Activated naive CD4-positive, alpha-beta T cell treated with anti-CD3 and anti-CD28 coated beads, Interleukin-2, amount 50 U/mL, for 16 hours (primary cell): ENCODE measurements around the gene MAP1LC3B.

Experiments
- DNase-seq: peaks from one replicate; pipeline ENCODE4 v3.0.0-alpha.2; 2020

The MAP1LC3B gene

DNA sequence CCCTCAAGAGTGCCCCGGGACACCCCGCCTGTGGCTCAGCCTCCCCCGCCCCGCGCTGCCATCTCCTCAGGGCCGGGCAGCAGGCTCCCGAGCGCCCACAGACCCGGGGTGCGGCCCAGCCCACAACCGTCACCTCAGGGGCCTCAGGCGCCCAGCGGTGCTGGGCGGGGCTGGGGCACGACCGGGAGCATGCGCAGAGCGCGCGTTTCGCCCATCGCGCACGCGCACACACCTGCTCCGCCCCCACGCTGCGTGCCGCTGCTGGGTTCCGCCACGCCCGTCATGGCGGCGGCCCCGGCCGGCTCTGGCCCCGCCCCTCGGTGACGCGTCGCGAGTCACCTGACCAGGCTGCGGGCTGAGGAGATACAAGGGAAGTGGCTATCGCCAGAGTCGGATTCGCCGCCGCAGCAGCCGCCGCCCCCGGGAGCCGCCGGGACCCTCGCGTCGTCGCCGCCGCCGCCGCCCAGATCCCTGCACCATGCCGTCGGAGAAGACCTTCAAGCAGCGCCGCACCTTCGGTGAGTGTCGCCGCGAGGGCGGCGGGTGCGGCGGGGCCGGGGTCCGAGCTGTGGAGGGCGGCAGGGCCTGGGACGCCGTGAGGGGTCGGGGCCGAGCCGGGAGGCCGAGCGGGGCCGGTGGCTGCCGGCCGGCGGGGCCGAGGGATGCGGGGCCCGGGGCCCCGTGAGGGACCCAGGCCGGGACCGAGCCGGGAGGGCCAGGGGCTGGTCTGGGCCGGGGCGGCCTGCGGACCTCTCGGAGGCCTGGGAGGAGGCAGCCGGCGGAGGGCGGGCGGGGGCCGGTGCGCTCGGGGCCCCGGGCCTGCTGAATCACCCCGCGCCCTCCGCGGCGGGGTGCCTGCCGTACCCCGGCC, at the start of gene MAP1LC3B:
Gene MAP1LC3B (plus strand): TSS at position 387 of the 871 bp plus-strand sequence. CDS start 92 bp downstream, at position 479.
- peak; percentile 96 for DNase-seq

DNA sequence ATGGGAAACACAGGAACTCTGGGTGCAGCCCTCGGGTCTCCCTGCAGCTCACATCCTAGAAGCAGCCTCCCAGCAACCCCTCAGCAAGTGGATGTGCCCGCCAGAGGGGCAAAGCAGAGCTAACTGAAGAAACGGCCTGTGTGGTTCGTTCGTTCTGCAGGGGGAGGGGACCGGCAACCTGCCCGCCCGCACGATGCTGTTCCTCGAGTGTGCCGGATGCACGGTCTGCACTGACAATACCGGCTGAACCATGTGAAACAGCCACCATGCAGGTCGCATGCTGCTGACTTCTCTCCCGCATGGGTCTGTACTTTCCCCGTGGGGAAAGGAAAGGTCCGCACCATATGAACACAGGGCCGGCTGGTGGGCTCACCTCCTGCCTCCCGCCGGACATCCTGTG, 49.6 kb upstream of the MAP1LC3B start:
- no peak for DNase-seq

DNA sequence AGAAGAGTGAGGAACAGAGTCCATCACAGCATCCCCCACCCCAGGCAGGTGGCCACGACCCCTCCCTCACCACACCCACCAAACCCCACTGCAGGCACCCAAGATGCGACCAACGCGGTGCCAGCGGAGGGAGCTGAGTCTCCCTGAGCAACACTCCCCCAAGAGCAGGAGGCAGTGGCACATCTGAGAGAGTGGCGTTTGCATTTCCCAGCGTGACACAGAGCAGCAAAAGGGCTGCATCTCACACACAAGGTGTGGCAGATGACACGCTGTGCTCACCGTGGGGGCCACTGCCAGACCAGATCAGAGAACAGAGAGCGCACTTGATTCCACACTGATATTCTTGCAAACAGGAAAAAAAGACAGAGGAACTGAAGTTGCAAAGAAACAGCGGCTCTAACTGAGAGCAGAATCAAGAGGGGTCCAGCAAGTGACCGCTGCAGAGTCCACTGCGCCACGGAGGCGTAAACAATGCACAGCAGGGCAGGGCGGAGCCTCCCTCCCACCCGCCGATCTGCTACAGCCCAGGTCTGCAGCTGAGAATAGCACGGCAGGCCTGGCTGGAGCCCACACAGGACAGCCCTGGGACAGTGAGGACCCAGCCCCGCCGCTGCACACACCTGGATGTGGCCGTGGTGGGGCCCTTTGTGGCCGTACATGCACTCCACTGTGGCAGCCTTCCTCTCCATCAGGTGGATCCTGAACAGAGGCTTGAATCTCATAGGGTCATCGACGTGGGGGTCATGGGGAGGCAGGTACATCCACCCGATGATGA, 49.0 kb upstream of the MAP1LC3B start:
- no peak for DNase-seq

DNA sequence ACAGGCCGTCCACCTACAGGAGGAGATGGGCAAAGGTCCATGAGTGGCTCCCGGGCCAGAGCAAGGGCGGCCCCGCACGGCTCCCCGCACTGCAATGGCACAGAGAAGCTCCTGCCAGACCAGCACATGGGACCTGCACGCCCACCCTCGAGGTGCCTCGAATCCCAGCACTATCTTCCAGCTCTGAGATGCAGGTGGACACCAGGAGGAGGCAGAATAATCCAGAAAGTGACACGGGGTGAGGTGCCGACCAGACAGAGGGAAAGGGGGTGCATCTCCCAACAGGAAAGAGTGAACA, 48.4 kb upstream of the MAP1LC3B start:
- no peak for DNase-seq

DNA sequence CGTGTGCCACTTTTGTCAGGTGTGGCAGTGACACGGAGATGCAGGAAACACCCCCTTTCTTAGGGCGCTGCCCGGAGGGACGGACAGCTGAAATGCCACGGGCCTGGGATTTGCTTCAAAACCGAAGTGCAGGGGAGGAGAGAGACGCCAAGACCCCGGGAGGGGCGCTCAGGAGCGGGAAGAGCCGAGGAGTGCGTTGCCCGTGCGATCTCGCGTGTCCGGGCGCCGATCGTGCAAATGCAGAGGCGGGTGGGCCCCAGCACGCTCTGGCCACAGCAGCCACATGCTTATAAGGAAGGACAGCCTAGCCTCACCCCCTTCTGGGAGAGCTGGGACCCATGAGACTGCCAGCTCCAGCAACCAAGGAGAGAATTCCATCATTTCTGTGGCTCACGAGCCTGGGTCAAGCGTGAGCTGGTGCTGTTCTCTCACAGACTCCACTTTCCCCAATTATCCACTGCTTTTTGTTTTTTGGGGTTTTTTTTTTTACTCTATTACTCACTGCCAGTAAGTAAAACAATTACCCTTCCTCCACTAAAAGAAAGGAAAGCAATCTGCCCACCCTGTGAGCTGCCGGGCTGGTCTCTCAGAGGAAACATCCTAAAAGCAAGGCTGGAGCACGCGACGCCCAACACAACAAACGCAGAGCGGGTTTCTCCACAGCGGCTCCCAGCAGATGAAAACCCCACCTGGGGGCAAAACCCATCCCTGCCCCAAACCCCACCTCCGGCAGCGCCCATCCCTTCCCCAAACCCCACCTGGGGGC, 47.8 kb upstream of the MAP1LC3B start:
- DNase-seq, result no peak

DNA sequence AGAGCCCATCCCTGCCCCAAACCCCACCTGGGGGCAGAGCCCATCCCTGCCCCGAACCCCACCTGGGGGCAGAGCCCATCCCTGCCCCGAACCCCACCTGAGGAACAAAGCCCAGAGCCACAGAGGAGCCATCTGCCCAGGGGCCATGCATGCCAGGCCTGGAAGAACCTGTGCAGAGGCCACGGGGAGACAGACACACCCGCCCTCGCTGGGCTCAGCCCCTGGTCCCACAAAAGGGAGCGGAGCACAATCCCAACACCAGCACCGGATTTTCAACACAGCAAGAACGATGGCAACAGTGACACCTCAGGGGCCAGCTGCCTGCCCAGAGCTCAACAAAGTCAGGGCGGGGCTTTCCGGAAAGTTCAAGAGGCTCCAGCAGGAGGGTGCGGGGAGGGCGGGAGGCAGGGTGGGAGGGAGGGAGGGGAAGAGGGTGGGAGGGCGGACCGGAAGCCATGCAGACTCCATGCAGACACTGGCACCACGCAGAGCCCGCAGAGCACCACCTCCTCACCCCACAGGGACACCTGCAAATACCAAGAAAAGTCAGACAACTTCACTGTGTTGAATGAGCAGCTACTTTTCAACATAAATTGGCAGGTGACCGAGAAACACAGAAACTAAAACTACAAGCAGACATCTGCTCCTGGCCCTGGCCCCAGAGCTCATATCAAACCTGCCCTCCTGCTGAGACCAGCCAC, 47.1 kb upstream of the MAP1LC3B start:
- peak; percentile 45 for DNase-seq

DNA sequence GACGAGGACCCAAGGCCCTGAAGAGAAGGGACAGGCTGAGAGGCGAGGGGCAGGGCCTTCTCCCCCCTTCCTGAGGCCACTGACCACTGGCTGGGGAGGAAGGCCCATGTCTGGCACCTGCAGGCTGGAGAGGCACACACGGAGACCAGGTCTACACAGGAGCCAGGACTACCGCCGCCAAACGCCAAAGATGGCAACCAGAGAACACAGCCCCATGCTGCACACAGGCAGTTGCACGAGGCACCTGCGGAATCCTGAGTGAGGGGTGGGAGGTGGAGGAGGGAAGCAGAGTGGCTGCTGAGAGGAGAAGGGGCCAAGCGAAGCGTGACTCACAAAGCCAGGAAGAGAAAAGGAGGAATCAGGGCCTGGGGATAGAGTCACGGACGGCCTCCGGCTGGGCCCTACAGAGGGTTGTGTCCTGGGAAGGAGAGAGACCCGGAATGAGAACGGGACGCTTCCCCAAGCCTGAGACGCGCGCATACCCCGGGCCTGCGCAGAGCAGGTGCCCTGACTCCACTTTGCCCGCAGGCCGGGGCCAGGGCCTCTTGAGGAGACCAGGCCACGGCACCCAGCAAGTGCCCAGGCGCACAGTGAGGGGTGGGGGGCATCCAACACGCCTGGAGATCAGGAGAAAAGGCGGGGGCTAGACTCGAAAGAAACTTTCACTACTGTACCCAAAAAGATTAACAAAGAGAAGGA, 46.3 kb upstream of the MAP1LC3B start:
- no peak for DNase-seq

DNA sequence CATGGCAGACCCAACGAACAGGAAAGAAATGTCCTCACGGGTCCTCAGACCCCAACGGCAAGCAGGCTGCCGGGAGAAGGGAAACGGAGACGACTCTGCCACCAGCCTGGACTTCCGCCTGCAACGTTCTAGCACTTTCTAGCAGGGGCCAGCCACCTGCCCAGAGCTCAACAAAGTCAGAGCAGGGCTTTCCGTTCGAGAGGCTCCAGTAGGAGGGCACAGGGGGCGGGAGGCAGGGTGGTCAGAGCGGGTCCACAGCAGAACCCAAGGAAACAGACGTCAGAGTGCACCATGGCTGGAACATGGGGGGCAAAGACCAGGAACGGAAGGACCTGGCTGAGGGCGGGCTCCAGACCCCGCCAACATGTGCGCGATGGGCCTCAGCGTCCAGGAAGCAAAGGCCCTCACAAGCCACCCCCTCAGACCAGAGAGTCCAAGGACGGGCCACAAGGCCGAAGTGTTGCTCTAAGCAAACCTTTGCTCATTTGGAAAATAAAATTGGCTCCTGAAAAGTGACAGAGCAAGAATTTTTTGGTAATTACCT, 45.5 kb upstream of the MAP1LC3B start:
- DNase-seq, result no peak

DNA sequence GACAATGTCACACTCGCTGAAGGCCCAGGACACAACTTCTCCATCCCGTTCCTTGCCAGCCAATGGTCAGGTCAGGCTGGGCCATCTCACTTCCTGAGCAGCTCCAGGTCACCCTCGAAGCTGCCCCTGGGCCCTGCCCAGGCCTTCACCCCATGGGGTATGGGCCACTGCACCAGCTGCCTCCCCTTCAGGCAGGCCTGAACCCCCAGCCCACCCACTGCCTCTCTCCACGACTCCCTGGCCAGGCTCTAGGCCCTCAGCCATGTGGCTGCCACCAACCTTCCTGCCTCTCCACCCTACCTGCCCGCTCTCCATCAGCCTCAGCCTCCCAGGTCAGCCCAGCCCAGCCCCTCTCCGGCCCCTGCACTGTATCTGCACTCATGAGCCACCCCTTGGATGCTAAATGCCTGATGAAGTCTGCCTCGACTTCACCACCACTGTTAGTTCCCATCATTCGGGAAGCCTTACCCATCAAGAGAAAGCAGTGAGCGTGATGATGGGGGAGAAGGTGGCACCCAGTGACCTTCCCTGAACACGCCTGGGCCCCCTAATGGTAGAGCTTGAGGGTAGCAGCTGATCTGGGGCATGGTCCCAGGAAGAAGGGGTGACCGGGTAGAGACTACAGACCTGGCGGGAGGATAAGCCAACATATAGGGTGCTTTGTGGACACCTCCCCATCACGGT, 44.1 kb upstream of the MAP1LC3B start:
- DNase-seq, result no peak

DNA sequence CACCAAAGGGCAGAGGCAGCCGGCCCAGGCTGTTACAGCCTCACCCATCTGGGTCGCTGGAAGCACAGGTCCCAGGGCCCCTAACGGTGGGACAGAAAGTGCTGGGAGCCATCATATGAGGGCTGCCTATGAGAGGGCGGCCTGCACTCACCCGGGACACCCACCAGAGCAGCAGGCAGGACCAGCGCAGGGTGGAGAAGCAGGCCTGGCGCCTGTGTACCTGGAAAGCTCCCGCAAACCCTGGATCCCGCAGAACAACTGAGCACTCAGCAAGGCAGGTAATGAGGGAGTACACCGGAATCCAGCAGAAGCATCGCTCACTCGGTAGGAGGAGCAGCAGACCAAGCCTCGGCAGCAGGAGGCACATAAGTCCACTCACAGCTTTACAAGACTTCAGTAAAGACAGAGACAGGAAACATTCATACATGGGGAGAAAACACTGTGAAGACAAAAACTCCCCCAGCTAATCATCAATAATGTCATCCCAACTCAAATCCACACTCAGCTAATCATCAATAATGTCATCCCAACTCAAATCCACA, 43.4 kb upstream of the MAP1LC3B start:
- no peak for DNase-seq

DNA sequence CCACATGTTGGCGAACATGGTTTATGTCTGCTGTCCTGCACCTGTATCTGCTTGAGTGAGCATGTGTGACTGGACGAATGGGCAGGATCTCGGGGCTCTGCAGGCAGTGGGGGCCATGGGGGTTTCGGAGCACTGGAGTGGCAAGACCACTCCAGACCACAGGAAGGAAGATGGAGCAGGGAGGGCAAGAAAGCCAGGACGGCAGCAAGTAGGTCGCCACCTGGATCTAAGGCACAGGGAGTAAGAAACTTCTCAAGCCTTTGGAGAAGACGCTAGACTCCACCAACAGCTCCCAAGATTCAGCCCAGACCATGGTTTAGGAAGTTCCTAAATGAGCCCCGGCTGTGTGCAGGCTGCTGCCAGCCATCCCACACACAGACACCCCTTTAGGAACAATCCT, 42.1 kb upstream of the MAP1LC3B start:
- no peak for DNase-seq

DNA sequence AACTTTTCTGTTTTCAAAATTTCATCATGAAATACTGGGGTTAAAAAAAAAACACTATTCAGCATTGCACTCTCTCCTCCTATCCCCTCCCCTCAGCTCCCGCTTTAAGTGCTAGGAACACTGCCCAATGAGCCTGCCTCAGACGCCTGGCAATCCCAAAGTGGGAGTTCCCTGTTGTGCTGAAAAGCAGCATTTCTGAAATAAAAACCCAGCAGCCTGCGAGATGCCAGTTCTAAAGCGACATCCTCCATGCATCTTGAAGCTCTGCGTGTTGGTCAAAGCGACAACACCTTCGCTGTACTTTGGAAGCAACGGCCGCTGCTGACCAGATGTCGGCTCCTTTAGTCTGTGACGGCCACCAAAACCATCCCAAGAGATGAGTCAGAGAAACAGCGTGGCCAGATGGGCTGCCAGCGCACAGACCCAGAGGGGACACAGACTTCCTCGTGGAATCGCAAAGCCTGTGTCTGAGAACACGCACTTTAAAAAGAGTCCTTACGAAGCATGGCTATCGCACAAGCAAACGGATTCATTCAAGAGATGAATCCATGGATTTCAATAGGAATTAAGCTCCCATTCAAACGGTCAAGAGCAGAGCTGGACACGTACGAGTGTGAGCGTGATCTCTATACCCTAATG, 41.3 kb upstream of the MAP1LC3B start:
- DNase-seq, result no peak

DNA sequence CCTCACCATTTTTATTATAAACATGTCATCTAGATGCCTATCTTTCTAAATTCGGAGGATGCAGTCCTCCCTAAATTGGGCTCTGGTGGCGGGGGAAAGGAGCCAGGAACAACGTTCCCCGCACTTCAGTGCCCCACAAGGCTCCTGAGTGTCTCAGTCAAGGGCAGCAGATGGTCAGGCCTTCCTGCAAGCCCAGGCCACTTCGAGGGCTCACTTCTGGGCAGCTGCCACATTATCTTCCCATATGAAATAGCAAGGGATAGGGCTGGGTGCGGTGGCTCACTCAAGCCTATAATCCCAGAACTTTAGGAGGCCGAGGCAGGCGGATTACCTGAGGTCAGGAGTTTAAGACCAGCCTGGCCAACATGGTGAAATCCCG, 40.8 kb upstream of the MAP1LC3B start:
- no peak for DNase-seq

DNA sequence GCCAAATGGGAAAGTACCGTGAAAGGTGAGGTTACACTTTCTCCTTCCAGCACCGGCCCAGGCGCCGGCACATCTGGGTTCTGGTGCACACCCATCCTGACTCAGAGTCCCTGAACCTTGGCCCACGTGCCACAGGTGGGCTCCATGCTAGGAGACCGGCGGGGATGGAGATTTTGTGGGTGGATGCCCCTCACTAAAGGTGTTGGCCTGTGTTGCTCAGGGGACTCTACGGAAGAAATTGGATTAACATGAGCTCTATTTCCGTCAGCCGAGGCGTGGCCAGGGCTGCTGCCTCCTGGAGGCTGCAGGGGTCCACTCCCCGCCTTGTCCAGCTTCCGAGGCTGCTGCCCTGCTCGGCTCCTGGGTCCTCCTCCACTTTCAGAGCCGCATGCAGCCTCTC, 39.3 kb upstream of the MAP1LC3B start:
- DNase-seq, result no peak

DNA sequence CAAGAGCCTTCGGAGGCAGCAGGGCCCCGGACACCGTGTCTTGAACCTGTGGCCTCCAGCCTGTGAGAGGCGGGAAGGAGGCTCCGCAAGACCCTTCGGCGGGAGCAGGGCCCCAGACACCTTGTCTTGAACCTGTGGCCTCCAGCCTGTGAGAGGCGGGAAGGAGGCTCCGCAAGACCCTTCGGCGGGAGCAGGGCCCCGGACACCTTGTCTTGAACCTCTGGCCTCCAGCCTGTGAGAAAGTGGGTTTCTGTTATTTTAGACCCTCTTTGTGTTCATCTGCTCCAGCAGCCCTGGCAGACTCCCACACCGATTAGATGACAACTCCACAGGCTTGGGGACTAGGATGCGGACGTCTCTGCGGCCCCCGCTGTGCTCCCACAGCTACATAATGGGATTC, 38.5 kb upstream of the MAP1LC3B start:
- no peak for DNase-seq

DNA sequence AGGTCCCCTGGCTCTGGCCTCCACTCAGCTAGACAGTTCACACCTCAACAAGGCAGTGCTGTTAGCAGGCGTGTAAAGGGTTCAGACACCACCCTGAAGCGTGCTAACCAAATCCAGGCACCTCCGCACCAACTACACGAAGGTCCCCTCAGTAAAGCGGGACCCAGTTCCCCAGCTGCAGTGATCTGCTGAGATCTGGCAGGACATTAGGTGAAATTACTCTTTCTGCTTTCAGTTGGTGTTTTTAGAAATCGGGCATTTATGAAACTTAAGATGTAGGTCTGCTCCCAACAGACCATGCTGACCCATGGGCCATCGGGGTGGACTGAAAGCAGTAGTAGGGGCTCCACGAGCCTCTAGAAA, 35.7 kb upstream of the MAP1LC3B start:
- no peak for DNase-seq

DNA sequence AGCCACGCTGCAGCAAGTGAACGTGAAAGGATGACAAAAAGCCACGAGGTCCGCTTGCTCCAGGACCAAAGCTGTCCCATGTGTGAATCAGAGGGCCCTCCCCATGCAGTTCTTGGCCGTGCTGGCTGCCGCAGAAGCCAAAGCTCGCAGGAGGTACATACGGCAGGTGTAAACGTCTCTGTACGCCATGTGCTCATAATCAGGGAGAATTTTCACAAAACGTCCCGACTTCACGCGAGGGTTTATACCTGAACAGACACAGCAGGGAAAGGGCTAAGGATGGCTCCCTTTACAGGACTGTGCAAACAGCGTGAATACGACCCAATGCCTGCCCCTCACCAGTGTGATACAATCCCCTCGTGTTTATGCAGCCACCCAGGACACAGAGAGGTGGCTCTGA, 33.9 kb upstream of the MAP1LC3B start:
- no peak for DNase-seq

DNA sequence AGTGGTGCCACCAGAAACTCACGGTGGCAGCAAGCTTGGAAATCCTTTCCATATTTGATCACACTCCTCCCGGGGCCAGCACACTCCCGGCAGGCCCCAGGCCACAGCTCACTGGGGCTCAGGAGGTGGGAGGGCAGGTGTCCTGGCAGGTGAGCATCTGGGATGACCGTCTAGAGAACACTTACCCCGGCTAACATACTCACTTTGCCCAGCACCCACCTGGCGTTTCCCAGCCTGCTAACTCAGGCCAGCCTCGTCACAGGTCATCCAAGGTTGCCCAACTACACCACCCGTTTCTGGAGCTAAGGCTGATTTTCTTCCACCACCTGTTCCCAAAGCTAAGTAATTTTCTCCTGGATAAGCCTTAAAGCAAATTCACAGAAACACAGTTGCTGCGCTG, 33.4 kb upstream of the MAP1LC3B start:
- DNase-seq, result no peak

DNA sequence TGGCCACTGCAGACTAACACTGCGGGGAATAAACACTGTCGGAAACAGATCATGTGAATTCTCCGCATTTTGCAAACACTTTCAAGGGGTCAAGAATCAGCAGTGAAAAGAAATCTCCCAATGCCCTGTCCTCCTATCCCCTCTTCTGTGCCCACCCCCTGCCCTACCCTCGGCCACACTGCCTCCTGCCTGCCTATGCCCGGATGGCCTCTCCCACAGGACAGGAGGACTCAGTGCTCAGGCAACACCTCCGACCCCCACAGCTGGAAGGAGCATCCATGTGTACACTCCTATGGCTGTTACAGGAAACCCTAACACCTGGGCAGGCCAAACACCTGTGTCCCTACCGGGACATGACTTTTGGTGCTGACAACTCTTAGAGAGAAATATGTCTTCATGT, 33.0 kb upstream of the MAP1LC3B start:
- DNase-seq, result no peak

DNA sequence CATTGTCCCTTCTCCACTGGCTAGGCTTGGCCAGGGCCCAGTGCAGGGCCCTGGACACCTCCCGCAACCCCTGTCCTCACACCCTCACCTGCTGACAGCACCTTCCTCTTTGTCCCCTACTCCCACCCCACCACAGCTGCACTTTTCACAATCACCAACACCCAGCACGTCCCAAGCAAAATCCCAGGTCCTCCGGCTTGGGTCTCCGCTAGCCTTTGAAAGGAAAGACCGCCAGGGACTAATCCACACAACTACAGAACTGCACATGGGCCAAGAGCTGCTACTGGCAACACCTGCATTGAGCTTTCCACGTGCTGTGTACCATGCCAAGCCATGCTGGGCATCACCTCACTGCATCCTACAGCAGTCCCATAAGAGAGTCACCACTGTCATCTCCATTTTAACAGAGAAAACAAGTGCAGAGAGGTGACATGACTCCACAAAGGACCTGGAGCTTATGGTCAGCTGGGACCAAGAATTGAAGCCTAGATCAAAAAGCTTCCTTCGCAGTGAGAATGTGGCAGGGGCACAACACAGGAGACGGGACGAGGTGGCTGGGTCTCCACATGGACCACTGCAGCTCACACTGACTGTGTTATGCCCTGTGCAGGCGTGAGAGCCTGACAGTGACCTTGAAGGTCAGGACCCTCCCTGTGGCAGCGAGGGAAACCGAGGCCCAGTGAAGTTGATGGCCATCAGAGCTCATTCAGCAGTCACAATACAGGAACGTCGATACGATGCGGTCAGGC, 31.1 kb upstream of the MAP1LC3B start:
- no peak for DNase-seq
